GM18861 (cell line): ENCODE results near the gene POR.
"Not testable (repeated sequence)": the region's sequence is repeated elsewhere in the genome, so short reads cannot be mapped to it uniquely, and the experiment has no call there.

Experiments
- ATAC-seq: cut with Tn5 transposase; IDR thresholded peaks from one replicate; pipeline ENCODE4 v1.9.1; 2021; ENCODE audit not compliant: unreplicated experiment

The POR gene

GRCh38 chr7:75988568-75989499 lies 73.9 kb downstream of the POR start:
- ATAC-seq: no peak

DNA sequence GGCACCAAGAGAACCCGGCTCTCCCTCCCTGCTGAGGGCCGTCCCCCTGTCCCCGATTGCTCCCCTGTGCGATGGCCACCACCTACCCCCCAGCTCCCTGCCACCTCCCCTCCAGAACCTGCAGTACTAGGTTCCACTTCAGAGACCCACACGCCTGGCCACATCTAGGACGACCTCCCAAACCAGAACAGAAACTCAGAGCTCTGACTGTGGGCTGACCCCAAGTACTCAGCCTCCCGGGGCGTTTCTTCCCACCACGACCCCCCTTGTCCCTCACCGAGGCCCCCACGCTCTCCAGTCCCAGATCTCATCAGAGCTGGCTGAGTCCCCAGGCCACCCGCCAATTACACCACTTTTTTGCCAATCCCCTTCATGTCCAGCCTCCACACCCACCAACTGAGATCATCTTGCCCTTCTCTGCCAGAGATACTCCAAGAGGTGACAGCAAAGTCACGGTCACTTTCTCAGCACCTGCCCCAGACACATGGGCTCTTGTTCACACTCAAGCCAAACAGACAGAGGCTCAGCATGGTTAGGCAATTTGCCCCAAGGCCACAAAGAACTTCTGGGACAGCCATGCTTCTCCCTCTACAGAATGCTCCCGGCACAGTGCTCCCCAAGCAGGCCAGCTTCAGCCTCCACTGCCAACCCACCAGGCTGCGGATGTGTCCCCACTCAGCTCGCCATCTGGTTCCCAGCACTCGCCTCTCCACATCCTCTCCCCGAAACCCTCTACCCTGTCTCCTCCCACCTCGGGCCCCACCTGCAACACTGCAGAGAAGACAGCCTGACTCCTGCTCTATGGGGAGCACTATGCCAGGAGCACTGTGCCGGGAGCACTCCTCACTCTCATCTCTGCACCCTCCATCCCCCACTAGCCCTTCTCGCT lies 74.8 kb downstream of the POR start:
- no peak for ATAC-seq

DNA sequence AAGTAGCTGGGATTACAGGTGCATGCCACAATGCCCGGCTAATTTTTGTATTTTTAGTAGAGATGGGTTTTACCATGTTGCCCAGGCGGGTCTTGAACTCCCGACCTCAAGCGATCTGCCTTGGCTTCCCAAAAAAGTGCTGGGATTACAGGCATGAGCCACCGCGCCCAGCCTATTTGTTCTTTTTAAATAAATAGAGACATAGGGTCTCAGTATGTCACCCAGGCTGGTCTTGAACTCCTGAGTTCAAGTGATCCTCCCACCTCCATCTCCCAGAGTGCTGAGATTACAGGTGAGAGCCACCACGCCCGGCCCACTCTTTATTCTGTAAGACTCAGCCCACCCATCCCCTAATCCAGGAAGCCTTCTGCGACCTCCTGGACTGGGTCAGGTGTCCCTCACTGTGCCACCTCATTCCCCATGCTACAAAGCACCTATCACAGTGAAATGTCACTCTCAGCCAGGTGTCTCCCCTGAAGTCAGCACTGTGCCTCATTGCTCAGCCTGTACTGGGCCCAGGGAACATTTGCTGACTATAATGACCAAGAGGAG lies 76.7 kb downstream of the POR start:
- no peak for ATAC-seq

DNA sequence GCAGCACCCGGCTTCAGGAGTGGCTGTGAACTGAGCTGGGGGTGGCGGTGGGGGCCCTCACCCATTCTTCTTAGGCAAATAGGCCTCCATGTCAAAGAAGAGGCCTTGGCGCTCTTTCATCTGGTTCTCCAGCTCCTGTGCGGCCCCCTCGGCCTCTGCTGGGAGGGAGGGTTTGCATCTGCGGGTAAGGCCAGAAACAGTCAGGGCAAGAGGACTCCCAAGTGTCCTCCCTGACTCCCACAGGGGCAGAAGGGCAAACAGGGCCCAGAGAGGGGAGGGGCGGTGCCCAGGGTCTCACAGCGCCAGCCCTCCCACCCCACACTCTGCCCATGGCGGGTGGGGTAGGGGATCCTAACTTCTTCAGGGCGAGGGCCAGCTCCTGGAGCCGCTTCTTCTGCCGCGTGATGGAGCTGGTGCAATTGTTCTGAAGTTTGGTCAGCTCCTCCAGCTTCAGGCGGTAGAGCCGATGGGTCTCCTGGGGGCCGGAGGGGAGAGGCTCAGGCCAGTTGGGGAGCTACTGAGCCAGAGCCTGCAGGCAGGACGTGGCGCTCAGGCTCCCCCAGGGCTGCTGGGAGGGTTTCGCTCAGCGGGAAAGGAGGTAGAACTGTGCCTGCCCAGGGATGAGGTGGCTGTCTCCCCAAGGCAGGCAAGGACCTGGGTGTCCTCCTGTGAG lies 77.3 kb downstream of the POR start:
- no peak for ATAC-seq

DNA sequence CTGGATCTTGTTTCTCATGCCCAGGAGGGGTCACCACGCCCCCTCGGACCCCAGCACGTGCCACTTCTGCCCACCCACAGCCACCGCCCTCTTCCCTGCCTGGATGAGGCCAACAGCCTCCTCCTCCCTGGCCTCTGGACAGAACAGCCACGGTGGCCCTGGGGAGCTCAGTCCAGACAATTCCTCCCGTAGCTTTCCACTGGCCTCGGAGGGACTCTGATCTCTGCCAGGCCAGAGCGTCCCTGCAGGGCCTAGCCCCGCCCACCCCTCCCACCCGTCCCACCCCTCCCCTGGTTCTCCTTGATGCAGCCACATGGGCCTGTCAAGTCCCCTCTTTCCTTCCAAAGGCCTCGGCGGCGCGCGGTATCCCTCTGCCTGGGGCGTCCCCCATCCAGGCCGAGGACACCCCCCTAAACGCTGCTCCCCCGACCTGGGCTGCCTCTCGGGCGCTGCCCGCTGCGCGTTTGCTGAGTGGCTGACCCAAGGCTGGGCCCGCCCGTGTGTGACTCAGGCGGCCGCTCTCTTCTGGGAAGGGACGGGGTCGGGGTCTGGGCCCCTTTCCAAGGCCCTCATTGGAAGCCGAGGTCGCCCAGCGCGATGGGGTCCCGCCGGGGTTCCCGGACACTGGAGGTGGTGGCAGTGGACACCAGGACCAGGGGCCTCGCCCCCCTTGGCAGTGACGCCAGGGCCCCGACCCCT lies 78.9 kb downstream of the POR start:
- no peak for ATAC-seq

- ATAC-seq: peak; percentile 91
Observed at GRCh38 chr7:75994388-75995051, 79.6 kb downstream of the POR start, which contains the start of gene TMEM120A. TMEM120A (minus strand) TSS chr7:75994595; CDS start chr7:75994570, 25 bp downstream.

GRCh38 chr7:75995052-75995471 lies 80.1 kb downstream of the POR start:
- ATAC-seq: no peak

DNA sequence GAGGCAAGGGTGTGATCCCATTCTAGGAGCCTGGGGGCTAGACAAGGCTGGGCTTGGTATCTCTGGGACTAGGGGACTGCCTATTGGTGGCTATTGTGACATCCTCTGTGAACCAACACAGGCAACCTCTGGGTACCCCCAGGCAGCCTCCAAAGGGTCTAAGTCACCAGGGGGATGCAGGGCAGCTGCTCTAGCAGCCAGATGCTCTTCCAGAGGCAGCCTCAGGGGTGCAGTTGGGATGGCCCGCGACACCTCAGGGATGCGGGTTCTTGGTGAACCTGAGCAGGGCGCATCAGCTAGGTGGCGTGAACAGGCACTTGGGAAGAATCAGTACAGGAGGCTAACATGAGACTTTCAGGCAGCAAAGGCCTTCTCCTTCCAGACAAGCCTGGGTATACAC lies 81.0 kb downstream of the POR start:
- ATAC-seq: no peak

DNA sequence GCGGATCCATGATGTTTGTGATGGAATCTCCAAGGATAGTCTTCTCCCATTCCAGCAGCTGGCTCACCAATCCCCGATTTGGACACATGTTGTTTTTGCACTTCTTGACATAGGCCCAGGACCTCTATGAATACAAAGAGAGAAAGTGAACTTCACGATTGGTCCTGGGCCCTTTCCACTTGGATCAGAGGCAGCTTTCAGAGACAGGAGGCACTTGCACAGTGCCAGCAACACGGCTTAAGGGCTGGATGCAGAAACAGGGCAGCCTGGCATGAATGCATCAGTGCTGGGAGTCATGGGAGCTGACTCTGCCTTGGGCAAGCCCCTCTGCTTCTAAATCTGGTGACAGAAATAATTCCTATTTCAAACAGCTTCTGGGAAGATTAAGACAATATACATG lies 81.5 kb downstream of the POR start:
- no peak for ATAC-seq

GRCh38 chr7:75998038-75998437 lies 83.1 kb downstream of the POR start:
- ATAC-seq: no peak

DNA sequence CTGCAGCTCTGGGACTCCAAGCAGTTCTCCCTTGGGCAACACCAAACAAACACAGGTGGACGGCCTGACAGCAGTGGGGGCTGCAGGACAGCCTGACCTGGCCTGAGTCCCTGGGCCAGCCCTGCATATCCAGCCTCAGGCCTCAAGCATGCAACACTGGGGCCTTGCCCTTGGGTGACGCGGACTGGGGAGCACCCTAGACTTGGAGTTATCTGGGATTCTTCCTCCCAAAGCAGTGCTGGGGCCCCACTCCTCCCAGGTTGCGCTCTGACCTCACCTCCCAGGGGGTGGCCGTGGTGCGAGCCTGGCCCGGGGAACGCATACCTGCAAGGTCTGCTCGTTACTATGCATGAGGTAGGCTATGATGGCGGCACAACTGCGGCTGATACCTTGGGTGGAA lies 85.6 kb downstream of the POR start:
- ATAC-seq: no peak

- ATAC-seq: no peak
Observed at GRCh38 chr7:76002139-76002538, 87.2 kb downstream of the POR start.

DNA sequence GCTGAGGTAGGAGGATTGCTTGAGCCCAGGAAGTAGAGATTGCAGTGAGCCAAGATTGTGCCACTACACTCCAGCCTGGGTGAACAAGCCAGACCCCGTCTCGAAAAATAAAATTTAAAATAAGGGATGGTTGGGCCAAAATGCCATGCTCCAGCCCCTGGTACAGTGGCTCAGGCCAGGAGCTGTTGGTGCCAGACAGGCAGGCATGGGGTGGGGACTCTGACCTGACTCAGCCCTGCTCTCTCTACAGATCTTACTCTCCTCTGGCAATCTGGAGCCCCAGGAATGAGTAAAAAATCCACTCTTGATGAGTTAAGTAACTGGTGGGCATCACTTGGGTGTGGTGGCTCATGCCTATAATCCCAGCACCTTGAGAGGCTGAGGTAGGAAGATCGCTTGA lies 87.9 kb downstream of the POR start:
- no peak for ATAC-seq

DNA sequence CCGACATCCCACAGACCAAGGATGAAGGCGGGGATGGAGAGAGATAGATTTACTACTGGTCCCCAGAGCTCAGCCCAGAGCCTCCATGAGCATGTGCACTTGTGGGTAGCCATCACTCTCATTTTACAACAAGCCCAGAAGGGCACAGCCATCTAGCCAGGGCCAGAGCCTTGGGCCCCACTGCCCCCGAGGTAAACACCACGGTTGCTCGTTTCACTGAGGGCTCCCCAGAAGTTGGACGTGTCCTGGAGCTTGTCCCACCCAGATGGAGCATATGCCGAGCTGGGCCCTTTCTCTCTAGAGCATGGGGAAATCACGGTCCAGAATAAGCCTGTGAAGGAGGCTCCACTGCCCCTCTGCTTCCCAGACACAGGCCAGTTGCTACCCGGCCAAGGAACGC lies 88.4 kb downstream of the POR start:
- no peak for ATAC-seq

- not testable (repeated sequence) for ATAC-seq
Observed at GRCh38 chr7:76005004-76005403, 90.0 kb downstream of the POR start.

DNA sequence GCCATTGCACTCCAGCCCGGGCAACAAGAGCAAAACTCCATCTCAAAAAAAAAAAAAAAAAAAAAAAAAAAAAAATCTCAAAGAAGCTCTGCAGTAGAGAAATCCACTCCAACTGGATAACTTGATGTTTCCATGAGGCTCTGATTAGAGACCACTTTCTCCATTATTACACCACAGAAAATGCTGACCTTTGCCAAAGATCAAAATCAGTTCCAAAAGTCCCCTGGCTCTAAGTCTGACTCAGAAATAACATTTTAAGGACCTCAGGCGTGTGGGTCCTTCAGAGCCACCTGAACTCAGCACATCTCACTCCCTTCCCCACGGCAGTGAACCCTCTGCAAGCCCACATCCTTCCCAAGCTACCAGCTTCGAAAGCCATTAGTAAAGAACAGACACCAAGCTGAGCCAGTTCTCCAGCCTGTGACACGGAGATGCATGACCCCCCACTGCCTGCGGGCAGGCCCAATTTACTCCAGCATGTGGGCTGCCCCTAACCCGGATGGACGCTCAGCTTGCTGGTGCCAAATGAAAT lies 93.3 kb downstream of the POR start:
- no peak for ATAC-seq

DNA sequence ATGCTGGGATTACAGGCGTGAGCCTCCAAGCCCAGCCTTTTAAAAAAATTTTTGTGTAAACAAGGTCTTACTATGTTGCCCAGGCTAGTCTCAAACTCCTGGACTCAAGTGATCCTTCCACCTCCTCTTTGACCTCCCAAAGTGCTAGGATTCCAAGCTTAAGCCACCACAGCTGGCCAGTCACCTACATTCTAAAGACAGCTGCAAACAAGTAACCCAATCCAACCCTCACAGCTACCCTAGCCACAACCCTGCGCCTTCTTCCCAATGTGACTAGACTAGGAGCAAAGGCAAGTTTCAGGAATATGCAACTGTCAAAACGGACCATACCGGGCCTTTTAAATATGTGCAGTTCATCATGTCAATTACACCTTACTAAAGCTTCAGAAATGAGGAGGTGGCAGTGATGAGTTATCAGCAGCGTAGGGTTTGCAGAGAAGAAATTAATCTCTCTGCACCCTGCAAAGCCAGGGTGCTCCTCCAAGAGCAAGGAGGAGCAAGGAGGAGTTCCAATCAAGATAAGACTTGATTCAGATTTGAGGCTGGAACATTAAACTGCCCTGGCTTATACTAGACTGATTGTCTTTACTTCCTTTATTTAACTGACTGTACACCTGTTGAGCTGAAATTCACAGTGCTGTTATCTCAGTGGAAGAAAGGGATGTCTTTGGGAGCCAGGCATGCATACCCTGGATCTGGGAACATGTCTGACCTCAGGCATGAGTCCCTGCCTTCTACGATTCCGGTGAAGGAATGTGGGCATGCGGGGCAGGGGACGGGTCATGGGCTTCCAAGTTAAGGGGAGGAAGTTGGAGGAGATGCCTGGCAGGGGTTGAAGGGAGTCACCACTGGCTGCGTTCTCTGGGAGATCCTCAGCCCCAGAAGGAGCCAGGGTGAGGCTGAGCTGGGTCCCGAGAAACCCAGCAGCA lies 95.0 kb downstream of the POR start:
- ATAC-seq: no peak

DNA sequence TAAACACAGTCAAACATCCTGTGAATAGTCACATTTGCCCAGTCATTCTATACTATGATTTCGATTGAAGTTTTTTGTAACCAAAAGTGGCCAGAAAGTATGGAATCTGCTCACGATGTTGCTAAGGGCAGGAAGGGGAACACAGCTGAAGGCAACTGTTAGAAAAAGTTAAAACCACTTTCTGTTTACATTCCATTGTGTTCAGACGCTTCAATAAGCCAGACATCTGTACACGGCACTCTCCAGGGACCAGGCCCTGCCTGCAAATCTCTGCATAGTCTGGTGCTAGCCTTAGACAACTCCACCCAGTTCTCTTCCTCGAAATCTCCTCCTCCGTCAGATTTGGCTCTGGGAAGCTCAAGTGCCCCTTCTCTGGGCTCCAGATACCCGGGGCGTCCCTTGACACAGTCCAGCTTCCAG lies 96.5 kb downstream of the POR start:
- ATAC-seq: no peak
